GM12891 (cell line): ENCODE data around the gene C8B.

Source experiments
- POLR2A ChIP-seq: IDR thresholded peaks from 2 replicates; pipeline ENCODE4 v1.6.1; 2011; ENCODE audit warnings: low read depth, low read length, control low read depth
- POLR2AphosphoS5 ChIP-seq: IDR thresholded peaks from 2 replicates; pipeline ENCODE4 v1.6.1; 2011; ENCODE audit warnings: low read depth, low read length, control low read depth
- SPI1 ChIP-seq: IDR thresholded peaks from 2 replicates; pipeline ENCODE4 v1.6.1; 2011; ENCODE audit warnings: low read depth, low read length, control low read depth

- TF ChIP-seq SPI1 (no peak), POLR2AphosphoS5 (no peak), POLR2A (no peak)
Measured at GRCh38 chr1:56983484-56983883, 17.7 kb upstream of the C8B start.
